NCI-H460 (cell line): ENCODE measurements around the gene AVL9. TPM values are rescaled to one million over a fixed set of nuclear protein-coding genes. Genes with fewer than 3 reads are reported as not detected.
A peak's percentile ranks its signal among the peaks of the same experiment; 100 is the strongest.
"Not testable (repeated sequence)": the region's sequence is repeated elsewhere in the genome, so short reads cannot be mapped to it uniquely, and the experiment has no call there.

ENCODE experiments used
- DNase-seq: peaks from one replicate; pipeline ENCODE4 v3.0.0-alpha.2; 2016; ENCODE audit warnings: low read depth; ENCODE audit errors: extremely low read depth
- total RNA-seq: library from RNA; depleted of rRNA; stranded (reverse); fragments of >200 nt; shearing (Covaris generic); gene quantifications from 2 replicates; pipeline ENCODE4 v1.2.3, GENCODE V29; 2014

Gene AVL9
- total RNA-seq, 1 experiment from 2014 or later, result 62.6 TPM

- peak; percentile 92 for DNase-seq
These were observed 91.3 kb downstream of the AVL9 start for GRCh38 chr7:32586291-32587221.

- peak; percentile 90 for DNase-seq
These were observed 92.2 kb downstream of the AVL9 start for GRCh38 chr7:32587411-32587948.

GRCh38 chr7:32588657-32589056, 93.4 kb downstream of the AVL9 start:
- DNase-seq, result peak; percentile 68

GRCh38 chr7:32591938-32592337, 96.6 kb downstream of the AVL9 start:
- no peak for DNase-seq

- peak; percentile 95 for DNase-seq
These were observed 97.4 kb downstream of the AVL9 start for GRCh38 chr7:32592701-32593100.

GRCh38 chr7:32594965-32595490, 99.7 kb downstream of the AVL9 start:
- DNase-seq, result no peak

GRCh38 chr7:32601196-32601595, 105.9 kb downstream of the AVL9 start:
- not testable (repeated sequence) for DNase-seq

GRCh38 chr7:32602470-32602869, 107.2 kb downstream of the AVL9 start:
- no peak for DNase-seq

- not testable (repeated sequence) for DNase-seq
These were observed 108.2 kb downstream of the AVL9 start for GRCh38 chr7:32603492-32603891.

- DNase-seq, result not testable (repeated sequence)
These were observed 108.8 kb downstream of the AVL9 start for GRCh38 chr7:32604047-32604446.

GRCh38 chr7:32605032-32605431, 109.7 kb downstream of the AVL9 start:
- no peak for DNase-seq

- no peak for DNase-seq
These were observed 114.2 kb downstream of the AVL9 start for GRCh38 chr7:32609463-32609862.

GRCh38 chr7:32611201-32612099, 116.2 kb downstream of the AVL9 start:
- DNase-seq, result no peak

GRCh38 chr7:32616625-32617024, 121.3 kb downstream of the AVL9 start:
- DNase-seq, result peak; percentile 86

GRCh38 chr7:32618470-32618869, 123.2 kb downstream of the AVL9 start:
- DNase-seq, result no peak

GRCh38 chr7:32618987-32619386, 123.7 kb downstream of the AVL9 start:
- DNase-seq, result no peak

- not testable (repeated sequence) for DNase-seq
These were observed 124.1 kb downstream of the AVL9 start for GRCh38 chr7:32619416-32619815.

- DNase-seq, result no peak
These were observed 135.7 kb downstream of the AVL9 start for GRCh38 chr7:32631021-32631420.

- DNase-seq, result not testable (repeated sequence)
These were observed 136.6 kb downstream of the AVL9 start for GRCh38 chr7:32631590-32632497.

- not testable (repeated sequence) for DNase-seq
These were observed 138.2 kb downstream of the AVL9 start for GRCh38 chr7:32633446-32633845.
